KMS-11 (cell line): ENCODE results near the gene FSIP1.

Source experiments
- H2AFZ ChIP-seq: fragments of 200-600 bp; sonication (generic); 2 replicates; pipeline ENCODE4 v1.6.1; 2016; ENCODE audit warnings: antibody characterized with exemption, mixed run types, low read depth
- H3K27ac ChIP-seq: fragments of 200-600 bp; sonication (generic); 2 replicates; pipeline ENCODE4 v1.6.1; 2016; ENCODE audit warnings: mild to moderate bottlenecking, mixed run types
- H3K27me3 ChIP-seq: fragments of 200-600 bp; sonication (generic); 2 replicates; pipeline ENCODE4 v1.6.1; 2017; ENCODE audit warnings: mild to moderate bottlenecking, low read depth, mixed run types, moderate library complexity; ENCODE audit not compliant: insufficient read depth
- H3K36me3 ChIP-seq: fragments of 200-600 bp; sonication (generic); 2 replicates; pipeline ENCODE4 v1.6.1; 2017; ENCODE audit warnings: mild to moderate bottlenecking, mixed run types; ENCODE audit not compliant: insufficient read depth
- H3K4me1 ChIP-seq: fragments of 200-600 bp; sonication (generic); 2 replicates; pipeline ENCODE4 v1.6.1; 2016; ENCODE audit warnings: mild to moderate bottlenecking, low read depth, mixed run types; ENCODE audit not compliant: poor library complexity, severe bottlenecking
- H3K4me2 ChIP-seq: fragments of 200-600 bp; sonication (generic); 2 replicates; pipeline ENCODE4 v1.7.0; 2016; ENCODE audit warnings: mild to moderate bottlenecking, mixed run types
- H3K4me3 ChIP-seq: fragments of 200-600 bp; sonication (generic); IDR thresholded peaks from 2 replicates; pipeline ENCODE4 v1.6.1; 2017; ENCODE audit warnings: low read depth, low read length, mixed read lengths; ENCODE audit not compliant: insufficient read depth
- H3K79me2 ChIP-seq: fragments of 200-600 bp; sonication (generic); 2 replicates; pipeline ENCODE4 v1.6.1; 2016; ENCODE audit warnings: low read depth, mixed run types; ENCODE audit not compliant: insufficient read depth
- H3K9ac ChIP-seq: fragments of 200-600 bp; sonication (generic); 2 replicates; pipeline ENCODE4 v1.6.1; 2016; ENCODE audit warnings: mild to moderate bottlenecking, mixed run types
- H4K20me1 ChIP-seq: fragments of 200-600 bp; sonication (generic); 2 replicates; pipeline ENCODE4 v1.6.1; 2016; ENCODE audit warnings: mild to moderate bottlenecking, mixed run types; ENCODE audit not compliant: insufficient read depth
- CTCF ChIP-seq: fragments of 200-600 bp; sonication (generic); conservative IDR thresholded peaks from 2 replicates; pipeline ENCODE4 v1.6.1; 2017; ENCODE audit warnings: low read depth, mild to moderate bottlenecking, antibody characterized with exemption, low read length, moderate library complexity, mixed read lengths

The FSIP1 gene

GRCh38 chr15:39645138-39645975 lies 137.3 kb downstream of the FSIP1 start:
- H3K27me3 ChIP-seq, result no peaks in the 10 kb centered on the region
- H3K4me1 ChIP-seq, result no peaks in the 10 kb centered on the region

GRCh38 chr15:39644136-39644535 lies 138.5 kb downstream of the FSIP1 start:
- H3K79me2 ChIP-seq, result no peaks in the 10 kb centered on the region
- no peak overlapping the region for H2AFZ ChIP-seq
- H3K27me3 ChIP-seq, result no peaks in the 10 kb centered on the region
- no peak overlapping the region for H3K27ac ChIP-seq
- H4K20me1 ChIP-seq, result no peaks in the 10 kb centered on the region
- no peak overlapping the region for H3K4me3 ChIP-seq
- H3K4me2 ChIP-seq, result no peak overlapping the region
- H3K9ac ChIP-seq, result no peak overlapping the region
- no peaks in the 10 kb centered on the region for H3K4me1 ChIP-seq
- no peaks in the 10 kb centered on the region for H3K36me3 ChIP-seq
- no peak for TF ChIP-seq CTCF

More at GRCh38 chr15:39645138-39645975, 137.3 kb downstream of the FSIP1 start:
- Histone ChIP-seq H3K36me3 (no peaks in the 10 kb centered on the region), H3K4me3 (no peak overlapping the region), H3K4me2 (no peak overlapping the region), H4K20me1 (no peaks in the 10 kb centered on the region), H2AFZ (no peak overlapping the region), H3K79me2 (no peaks in the 10 kb centered on the region), H3K9ac (no peak overlapping the region), H3K27ac (no peak overlapping the region)
- TF ChIP-seq CTCF, result no peak

- H3K4me2 ChIP-seq, result no peak overlapping the region
Observed at GRCh38 chr15:39643727-39644126, 138.9 kb downstream of the FSIP1 start.

GRCh38 chr15:39642011-39642640 lies 140.5 kb downstream of the FSIP1 start:
- Histone ChIP-seq H3K4me1 (no peaks in the 10 kb centered on the region), H3K4me3 (no peak overlapping the region), H4K20me1 (no peaks in the 10 kb centered on the region), H3K36me3 (no peaks in the 10 kb centered on the region), H3K79me2 (no peaks in the 10 kb centered on the region), H3K27me3 (no peaks in the 10 kb centered on the region), H3K27ac (no peak overlapping the region), H3K4me2 (no peak overlapping the region), H2AFZ (no peak overlapping the region), H3K9ac (no peak overlapping the region)
- TF ChIP-seq CTCF, result no peak

More at GRCh38 chr15:39643727-39644126, 138.9 kb downstream of the FSIP1 start:
- TF ChIP-seq CTCF, result no peak
- Histone ChIP-seq H3K27ac (no peak overlapping the region), H3K79me2 (no peaks in the 10 kb centered on the region), H4K20me1 (no peaks in the 10 kb centered on the region), H3K9ac (no peak overlapping the region), H3K27me3 (no peaks in the 10 kb centered on the region), H3K4me1 (no peaks in the 10 kb centered on the region), H3K36me3 (no peaks in the 10 kb centered on the region), H2AFZ (no peak overlapping the region), H3K4me3 (no peak overlapping the region)
